HG02678 (cell line): ENCODE measurements around the gene INF2.

Experiments used
- ATAC-seq: cut with Tn5 transposase; IDR thresholded peaks from one replicate; pipeline ENCODE4 v1.9.1; 2021; ENCODE audit warnings: mild to moderate bottlenecking, moderate library complexity; ENCODE audit not compliant: unreplicated experiment

Gene INF2

DNA sequence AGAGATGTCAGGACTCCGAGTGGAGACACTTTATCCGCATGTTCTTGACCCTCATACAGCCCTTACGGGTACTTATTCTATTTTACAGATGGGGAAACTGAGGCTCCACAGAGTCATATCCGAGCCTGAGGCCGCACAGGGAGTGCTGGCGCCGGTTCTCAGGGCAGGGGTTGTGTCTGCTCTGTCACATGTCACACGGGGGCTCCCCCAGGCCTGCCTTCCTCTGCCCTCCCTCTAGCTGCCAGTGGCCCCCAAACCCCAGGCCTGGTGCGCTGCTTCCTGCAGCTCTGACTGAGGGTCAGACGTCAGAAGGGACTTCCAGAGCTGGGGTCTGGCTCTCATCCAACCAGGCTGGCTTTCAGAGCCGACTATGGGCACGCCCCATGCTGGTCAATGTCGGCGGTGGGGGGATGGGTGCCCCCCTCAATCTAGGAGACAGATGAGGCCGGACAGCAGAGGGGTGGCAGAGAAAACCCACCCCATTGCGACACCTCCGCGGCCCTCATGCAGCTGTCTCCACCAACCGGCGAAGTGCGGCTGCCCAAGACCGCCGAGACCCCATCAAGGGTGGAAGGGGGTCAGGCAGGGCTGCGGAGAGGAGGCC is 811 bp upstream of the INF2 start:
- no peak for ATAC-seq

DNA sequence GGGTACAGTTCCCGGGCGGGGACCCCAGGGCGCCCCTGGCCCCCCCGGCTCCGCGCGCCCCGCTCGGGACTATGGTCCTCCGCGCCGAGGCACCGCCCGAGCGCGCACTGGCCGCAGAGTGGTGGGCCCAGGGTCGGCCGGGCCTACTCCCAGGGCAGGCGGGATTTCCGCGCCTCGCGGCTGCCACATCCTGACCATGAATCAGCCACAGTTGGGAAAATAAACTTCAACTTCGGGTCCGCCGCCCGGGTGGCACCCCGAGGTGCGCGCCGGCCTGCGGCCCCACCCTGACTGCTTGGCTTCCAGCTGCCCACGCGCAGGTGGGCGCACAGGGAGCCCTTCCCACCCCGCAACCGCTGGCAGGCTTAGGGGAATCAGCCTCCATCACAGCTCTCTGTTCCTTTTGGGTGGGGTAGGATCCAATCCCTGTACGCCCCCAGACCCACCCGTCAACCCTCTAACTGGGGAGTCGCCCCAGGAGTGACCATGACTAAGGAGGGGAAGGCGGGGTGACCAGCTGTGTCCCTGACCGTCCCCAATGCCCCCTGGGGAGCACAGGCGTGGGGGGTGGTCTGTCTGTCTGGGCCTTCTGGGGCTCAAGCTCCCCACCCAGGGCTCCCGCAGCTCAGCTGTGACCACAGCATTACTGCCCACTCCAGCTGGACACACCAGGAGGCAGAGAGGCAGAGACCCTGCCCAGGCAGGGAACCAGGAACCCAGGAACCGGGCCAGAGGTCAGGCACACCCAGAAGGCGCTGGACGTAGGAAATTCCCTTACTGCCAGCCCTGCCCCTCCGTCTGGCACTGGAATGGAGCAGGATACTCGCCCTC is 678 bp downstream of the INF2 start:
- ATAC-seq: no peak

DNA sequence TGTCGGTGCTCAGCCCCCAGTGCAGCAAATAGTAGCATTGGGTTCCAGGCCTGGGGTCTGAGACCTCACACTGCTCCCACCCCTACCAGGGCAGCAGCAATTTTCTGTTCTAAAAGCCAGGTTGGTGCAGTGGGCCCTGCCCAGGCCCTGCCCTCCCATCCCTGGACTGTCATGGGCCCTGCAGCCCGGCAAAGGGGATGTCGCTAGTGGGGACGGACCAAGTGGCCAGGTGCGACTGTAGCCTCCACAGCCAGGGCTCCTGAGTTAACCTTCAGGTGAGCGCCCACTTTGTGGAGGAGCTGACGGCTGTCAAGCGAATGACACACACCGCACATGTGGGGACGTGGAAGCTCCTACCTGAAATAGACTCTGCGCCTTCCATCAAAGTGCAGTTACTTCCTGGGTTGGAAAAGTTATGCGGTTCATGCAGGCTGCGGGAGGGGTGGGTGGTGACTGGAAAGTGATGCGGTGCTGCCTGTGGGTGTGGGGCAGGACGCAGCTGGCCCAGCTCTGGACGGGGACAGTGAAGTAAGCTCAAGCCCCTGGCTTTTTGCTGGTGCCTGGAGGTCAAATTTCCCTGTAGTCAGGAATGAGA is 1.5 kb downstream of the INF2 start:
- no peak for ATAC-seq

DNA sequence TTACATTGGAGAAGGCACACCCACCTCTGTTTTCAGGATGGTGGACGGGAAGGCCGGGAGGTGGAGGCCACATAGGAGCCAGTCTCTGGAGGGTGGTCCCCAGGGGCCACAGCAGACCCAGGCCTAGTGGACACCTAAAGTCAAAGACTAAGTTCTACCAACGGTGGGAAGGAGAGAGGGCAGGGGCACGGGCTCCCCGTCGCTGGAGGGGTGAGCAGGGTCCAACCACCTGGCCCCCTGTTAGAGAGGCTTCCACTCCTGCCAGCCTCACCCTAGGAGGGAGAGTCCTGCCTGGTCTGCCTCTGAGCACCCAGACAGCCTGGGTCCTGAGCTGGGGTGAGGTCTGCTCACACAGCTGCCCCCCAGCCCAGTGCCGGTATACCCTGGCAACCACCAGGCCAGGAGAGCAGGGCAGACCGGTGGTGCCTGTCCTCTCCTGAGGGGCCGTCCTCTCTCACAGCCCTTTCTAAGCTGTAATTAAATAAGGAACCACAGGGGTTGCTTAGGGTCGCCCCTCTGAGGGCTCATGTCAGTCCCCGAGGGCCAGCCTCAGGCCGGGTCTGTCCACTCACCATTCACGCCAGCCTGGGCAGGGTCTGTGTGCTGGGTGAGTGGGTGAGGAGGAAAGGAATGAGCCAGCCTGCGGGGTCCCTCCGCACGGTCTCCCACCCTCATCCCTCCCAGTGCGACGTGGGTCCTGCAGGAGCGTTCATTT is 2.3 kb downstream of the INF2 start:
- no peak for ATAC-seq

- ATAC-seq: no peak
These were observed 3.0 kb downstream of the INF2 start for GRCh38 chr14:104692261-104692938.

DNA sequence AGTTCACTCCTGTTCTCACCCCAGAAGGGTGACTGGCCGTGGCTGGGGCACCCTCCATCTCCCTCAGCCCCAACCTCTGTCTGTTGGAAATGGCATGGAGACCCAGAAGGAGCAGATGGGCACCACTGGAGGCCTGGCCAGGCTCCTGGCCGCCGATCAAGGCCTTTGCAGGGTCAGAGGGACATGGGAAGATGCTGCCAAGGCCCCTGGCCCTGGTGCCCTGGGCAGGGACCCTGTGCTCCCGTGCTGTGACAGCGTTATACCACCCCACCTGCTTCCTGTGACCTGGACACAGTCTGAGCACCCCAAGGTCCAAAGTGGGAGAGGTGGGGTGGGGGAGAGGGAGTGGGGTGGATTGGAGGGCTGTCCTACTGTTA is 3.5 kb downstream of the INF2 start:
- no peak for ATAC-seq

- no peak for ATAC-seq
These were observed 4.3 kb downstream of the INF2 start for GRCh38 chr14:104693482-104694431.

GRCh38 chr14:104694475-104694950 is 5.1 kb downstream of the INF2 start:
- ATAC-seq: no peak

DNA sequence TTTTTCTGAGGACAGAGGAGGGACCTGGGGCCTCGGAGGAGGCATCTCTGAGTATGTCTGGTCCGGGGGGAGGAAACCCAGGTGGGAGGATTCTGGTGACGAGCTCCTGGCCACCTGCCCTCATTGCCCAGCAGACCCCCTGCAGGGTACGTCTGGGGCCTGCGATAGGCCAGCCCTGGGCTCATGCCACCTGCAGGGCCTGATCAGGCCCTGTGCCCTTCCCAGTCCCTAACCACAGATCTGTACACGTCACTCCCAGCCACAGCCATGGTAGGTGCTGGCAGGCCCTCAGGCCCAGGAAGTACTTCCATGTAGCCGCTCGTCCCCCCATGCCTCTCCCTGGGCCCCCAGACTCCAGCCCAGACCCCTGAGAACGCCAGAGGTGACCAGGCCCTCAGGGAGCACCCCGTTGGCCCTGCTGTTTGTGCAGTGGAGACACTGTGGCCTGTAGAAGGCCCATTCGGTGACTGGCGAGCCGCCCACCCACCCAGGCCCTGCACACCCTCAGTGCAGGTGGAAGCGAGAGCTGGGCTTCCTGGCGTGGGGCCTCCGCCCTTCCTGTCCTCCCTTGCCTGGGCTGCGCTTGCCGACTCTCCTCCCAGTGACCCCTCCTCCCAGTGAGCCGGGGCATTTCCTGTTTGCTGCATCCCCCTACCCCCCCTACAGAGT is 5.7 kb downstream of the INF2 start:
- ATAC-seq: no peak

DNA sequence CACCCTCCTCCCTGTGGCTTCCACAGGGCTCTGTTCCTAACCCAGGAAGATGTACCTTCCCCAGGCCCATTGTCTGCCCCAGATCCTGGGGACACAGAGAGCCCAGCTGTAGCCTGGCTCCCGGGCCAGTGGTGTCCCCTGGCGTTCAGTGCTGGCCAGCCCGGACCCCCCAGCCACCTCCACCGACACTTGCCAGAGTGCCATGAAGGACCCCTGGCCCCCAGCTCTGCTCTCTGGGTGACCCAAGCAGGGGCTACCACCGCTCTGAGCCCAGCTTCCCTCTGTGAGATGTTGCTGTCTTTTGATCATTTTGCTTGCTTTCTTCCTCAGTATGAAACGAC is 6.2 kb downstream of the INF2 start:
- no peak for ATAC-seq

DNA sequence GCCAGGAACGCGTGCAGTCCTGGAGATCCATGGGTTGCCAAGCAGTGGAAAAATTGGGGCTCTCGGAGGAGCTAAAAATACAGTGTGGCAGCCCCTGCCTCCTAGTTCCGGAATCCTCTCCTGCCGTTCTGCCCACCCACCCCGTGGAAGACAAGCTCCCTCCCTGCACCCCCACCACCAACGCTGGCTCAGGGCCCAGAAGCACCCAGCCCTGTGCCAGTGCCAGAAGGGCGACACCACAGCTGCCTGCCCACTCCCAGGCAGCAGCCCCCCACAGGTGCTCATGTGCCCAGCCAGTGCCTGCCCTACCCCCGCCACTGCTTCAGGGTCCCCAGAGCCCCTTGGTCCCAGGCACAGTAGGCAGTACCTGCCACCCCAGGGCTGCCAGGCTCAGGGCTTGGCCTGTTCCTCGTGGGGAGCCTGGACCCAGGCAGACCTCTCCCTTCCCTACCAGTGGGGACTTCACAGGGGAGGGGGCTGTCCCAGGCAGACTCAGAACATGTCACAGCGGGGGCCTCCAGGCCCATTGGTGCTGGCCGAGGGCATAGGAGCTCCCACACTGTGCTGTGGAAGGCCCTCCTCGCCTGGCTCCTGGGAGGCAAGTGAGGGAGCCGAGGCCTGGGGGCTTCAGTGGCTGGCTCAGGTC is 7.4 kb downstream of the INF2 start:
- no peak for ATAC-seq

DNA sequence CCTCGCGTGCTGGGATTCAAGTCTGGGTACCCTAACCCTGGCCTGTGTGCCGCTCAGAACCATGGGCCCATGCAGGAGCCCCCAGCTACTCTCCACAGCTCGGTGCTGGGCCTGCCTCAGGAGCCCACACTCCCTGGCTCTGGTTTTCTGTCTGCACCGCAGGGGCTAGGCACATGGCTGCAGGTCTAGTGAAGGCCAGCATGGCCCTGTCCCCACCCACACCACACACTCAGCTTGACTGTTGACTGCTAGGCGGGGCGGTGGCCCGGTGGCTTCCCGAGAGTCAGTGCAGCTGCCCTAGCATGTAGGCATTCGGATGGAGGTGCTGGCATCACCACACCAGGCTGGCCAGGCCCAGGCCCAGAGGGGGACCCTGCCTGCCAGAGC is 7.9 kb downstream of the INF2 start:
- no peak for ATAC-seq

- no peak for ATAC-seq
These were observed 8.6 kb downstream of the INF2 start for GRCh38 chr14:104697892-104698583.

GRCh38 chr14:104698688-104699425 is 9.4 kb downstream of the INF2 start:
- ATAC-seq: no peak

DNA sequence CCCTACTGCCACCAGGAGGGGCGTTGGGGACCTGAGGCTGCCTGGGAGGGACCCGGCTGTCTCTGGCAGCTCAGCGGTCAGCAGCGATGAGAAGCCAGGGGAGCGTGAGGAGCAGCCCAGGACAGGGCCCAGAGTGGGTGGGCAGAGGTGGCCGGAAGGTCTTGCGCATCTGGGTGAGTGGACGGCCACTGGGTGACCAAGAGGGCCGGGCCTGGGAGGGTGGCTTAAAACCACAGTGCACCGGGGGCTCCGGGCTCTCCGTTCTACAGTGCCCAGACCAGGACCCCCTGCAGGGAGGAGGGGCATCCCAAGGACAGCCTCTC is 10.0 kb downstream of the INF2 start:
- ATAC-seq: no peak

DNA sequence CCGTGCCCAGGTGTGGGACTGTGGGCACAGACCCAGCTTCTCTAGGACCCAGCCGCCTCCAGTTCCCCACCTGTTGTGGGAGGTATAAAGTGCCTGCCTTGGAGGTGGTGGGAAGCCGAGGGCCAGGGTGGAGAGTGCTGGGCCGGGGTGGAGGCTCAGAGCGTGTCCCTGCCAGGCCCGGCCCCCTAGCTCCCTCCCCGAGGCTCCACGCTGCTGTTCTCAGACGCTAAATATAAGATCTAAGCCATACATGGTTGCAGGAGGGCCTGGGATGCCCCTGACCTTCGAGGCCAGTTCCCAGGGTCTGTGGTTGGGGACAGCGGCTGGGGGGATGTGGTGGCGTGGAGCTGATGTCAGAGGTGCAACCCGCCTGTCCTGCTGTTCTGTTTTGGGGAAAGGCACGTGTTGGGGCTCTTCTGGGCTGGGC is 10.8 kb downstream of the INF2 start:
- no peak for ATAC-seq

DNA sequence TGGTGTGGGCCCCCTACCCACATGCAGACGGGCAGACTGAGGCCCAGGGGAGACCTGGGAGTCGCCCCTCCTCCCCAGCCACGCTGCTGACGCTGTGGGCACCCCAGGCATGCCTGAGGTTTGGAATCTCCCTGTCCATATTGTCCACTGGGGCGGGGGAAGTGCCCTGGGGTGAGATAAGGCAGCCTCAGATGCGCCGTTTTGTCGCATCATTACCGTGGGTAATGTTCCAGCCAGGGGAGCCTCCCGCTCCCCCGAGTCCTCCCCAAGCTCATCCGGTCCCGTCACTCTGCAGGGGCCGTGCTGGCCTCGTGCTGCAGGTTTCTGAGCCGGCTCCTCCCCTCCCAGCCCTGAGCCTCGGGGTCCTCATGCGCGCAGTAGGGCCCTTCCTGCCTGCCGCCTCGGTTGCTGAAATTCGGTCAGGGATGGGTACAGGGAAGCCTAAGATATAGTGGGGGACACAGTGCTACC is 11.4 kb downstream of the INF2 start:
- no peak for ATAC-seq
